SK-N-SH treated with all-trans-retinoic acid at 6 μM for 48 hours (cell line): ENCODE results near the gene FNDC11.

Experiments
- ATAC-seq: fragments of 200-7000 bp; cut with Tn5 transposase; 3 replicates; pipeline ENCODE4 v1.9.1; 2020; ENCODE audit warnings: mild to moderate bottlenecking, moderate library complexity
- ARNTL ChIP-seq: fragments of 450-650 bp; formaldehyde crosslinking; IDR thresholded peaks from 2 replicates; pipeline ENCODE4 v1.5.0; 2020; ENCODE audit warnings: low read depth, mild to moderate bottlenecking, moderate library complexity, borderline replicate concordance
- BACH2 ChIP-seq: fragments of 250-450 bp; sonication (Bioruptor Pico); IDR thresholded peaks from 2 replicates; pipeline ENCODE4 v1.9.0; 2021; ENCODE audit warnings: mild to moderate bottlenecking, borderline replicate concordance
- CREB5 ChIP-seq: fragments of 250-450 bp; sonication (Bioruptor Pico); IDR thresholded peaks from 2 replicates; pipeline ENCODE4 v1.5.1; 2020; ENCODE audit warnings: low read depth, mild to moderate bottlenecking, moderate library complexity
- CSDC2 ChIP-seq: fragments of 250-450 bp; sonication (Bioruptor Pico); IDR thresholded peaks from 2 replicates; pipeline ENCODE4 v1.5.0; 2020; ENCODE audit warnings: mild to moderate bottlenecking, moderate library complexity
- ESRRG ChIP-seq: fragments of 250-450 bp; sonication (Bioruptor Pico); IDR thresholded peaks from 2 replicates; pipeline ENCODE4 v1.6.1; 2021; ENCODE audit warnings: mild to moderate bottlenecking
- GLIS3 ChIP-seq: fragments of 250-450 bp; sonication (Bioruptor Pico); IDR thresholded peaks from 2 replicates; pipeline ENCODE4 v1.5.0; 2020; ENCODE audit warnings: mild to moderate bottlenecking, moderate library complexity
- ISL1 ChIP-seq: fragments of 250-450 bp; sonication (Bioruptor Pico); IDR thresholded peaks from 2 replicates; pipeline ENCODE4 v2.1.2; 2022; ENCODE audit warnings: mild to moderate bottlenecking, moderate library complexity
- PATZ1 ChIP-seq: fragments of 250-450 bp; sonication (Bioruptor Pico); IDR thresholded peaks from 2 replicates; pipeline ENCODE4 v1.8.0; 2020; ENCODE audit warnings: mild to moderate bottlenecking, moderate library complexity, borderline replicate concordance
- POU6F1 ChIP-seq: fragments of 250-450 bp; sonication (Bioruptor Pico); IDR thresholded peaks from 2 replicates; pipeline ENCODE4 v1.8.0; 2021; ENCODE audit warnings: low read depth, mild to moderate bottlenecking, moderate library complexity, borderline replicate concordance
- PPARA ChIP-seq: fragments of 250-450 bp; sonication (Bioruptor Pico); IDR thresholded peaks from 2 replicates; pipeline ENCODE4 v1.5.0; 2020; ENCODE audit warnings: mild to moderate bottlenecking, borderline replicate concordance
- RARB ChIP-seq: fragments of 250-450 bp; sonication (Bioruptor Pico); IDR thresholded peaks from 2 replicates; pipeline ENCODE4 v1.8.0; 2021; ENCODE audit warnings: mild to moderate bottlenecking, moderate library complexity
- TCF4 ChIP-seq: fragments of 250-450 bp; sonication (Bioruptor Pico); IDR thresholded peaks from 2 replicates; pipeline ENCODE4 v1.8.0; 2021; ENCODE audit warnings: mild to moderate bottlenecking, moderate library complexity, borderline replicate concordance
- TOX ChIP-seq: fragments of 250-450 bp; sonication (Bioruptor Pico); IDR thresholded peaks from 2 replicates; pipeline ENCODE4 v1.8.0; 2021; ENCODE audit warnings: mild to moderate bottlenecking, moderate library complexity, borderline replicate concordance
- TSHZ2 ChIP-seq: fragments of 250-450 bp; sonication (Bioruptor Pico); IDR thresholded peaks from 2 replicates; pipeline ENCODE4 v1.5.0; 2020; ENCODE audit warnings: mild to moderate bottlenecking, moderate library complexity
- ZC3H10 ChIP-seq: fragments of 250-450 bp; sonication (Bioruptor Pico); IDR thresholded peaks from 2 replicates; pipeline ENCODE4 v1.5.1; 2021; ENCODE audit warnings: mild to moderate bottlenecking, moderate library complexity
- ZFP3 ChIP-seq: fragments of 250-450 bp; sonication (Bioruptor Pico); IDR thresholded peaks from 2 replicates; pipeline ENCODE4 v1.5.0; 2020; ENCODE audit warnings: mild to moderate bottlenecking, moderate library complexity
- ZFP30 ChIP-seq: fragments of 450-650 bp; formaldehyde crosslinking; IDR thresholded peaks from 2 replicates; pipeline ENCODE4 v1.5.0; 2022; ENCODE audit warnings: mild to moderate bottlenecking, moderate library complexity
- ZNF565 ChIP-seq: fragments of 450-650 bp; formaldehyde crosslinking; conservative IDR thresholded peaks from 2 replicates; pipeline ENCODE4 v1.5.0; 2020; ENCODE audit warnings: low read depth, mild to moderate bottlenecking, moderate library complexity
- ZNF70 ChIP-seq: fragments of 450-650 bp; formaldehyde crosslinking; IDR thresholded peaks from 2 replicates; pipeline ENCODE4 v1.5.0; 2020; ENCODE audit warnings: mild to moderate bottlenecking, moderate library complexity
- ZNF8 ChIP-seq: fragments of 450-650 bp; formaldehyde crosslinking; IDR thresholded peaks from 2 replicates; pipeline ENCODE4 v1.5.0; 2020; ENCODE audit warnings: mild to moderate bottlenecking, moderate library complexity

The FNDC11 gene

GRCh38 chr20:63538204-63539091 is 15.5 kb upstream of the FNDC11 start:
- peak; percentile 16 for ATAC-seq

DNA sequence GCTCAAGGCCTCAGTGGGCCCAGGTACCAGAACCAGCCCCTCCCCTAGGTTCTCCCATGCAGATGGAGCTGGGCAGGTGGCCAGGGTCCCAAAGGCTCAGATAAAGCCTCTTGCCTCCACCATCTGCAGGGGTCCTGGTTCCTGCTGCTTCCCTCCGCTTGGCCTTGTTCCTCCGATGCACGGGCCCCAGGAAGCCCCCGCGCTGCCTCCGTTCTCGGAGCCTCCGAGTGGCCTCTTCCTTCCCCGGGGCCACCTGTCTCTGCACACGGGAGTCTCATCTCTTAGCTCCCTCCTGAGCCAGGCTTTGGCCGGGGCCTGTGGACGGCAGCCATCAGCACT is 14.9 kb upstream of the FNDC11 start:
- ATAC-seq, result no peak
- TF ChIP-seq ESRRG (CRISPR knock-in tag) (no peak), ARNTL (CRISPR knock-in tag) (no peak), TCF4 (CRISPR knock-in tag) (no peak)

More at GRCh38 chr20:63538204-63539091, 15.5 kb upstream of the FNDC11 start:
- no peak for TF ChIP-seq BACH2 (CRISPR knock-in tag)

DNA sequence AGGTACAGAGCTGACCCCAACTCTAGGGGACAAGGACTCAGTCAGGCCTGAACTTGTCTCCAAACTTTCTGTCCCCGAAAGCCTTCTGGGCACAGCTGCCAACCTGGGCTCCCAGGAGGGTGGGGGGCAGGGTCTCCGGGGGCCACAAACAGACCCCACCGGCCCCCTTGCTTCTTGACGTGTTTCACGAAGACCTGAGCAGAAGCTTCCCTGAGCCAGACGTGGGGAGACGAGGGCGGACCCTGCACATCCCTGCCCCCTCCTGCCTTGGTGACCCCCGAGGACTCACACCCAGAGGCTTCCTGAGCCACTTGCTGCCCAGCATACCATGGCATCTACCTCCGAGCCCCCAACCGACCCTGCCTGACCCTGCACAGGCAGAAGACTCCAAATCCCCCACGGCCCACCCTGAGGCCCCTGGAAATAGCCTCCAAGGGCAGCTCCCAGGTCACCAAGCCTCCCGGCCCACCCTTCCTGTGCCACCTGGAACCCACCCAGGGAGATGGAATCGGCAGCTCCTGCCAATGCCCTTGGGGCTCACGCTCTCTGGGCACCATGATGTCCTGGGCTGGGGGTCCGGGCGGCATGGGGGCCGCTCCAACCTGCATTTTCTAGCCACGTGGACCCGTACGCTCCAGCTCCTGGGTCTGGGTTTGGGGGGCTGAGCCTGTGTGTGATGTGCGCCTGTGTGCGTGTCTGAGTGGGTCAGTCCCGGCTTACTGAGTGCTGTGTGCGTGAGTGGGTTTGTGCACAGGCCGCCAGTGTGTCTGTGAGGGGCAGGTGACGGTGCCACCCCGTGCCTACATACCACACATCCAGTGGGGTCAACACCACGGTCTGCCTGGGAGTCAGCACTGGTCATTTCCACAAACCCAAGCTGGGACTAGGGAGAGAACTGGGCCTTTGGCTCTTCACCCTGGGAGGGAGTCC is 14.3 kb upstream of the FNDC11 start:
- no peak for ATAC-seq

More for the DNA sequence above, 14.3 kb upstream of the FNDC11 start:
- TF ChIP-seq TSHZ2 (no peak), ZFP30 (CRISPR knock-in tag) (no peak), PPARA (CRISPR knock-in tag) (no peak), GLIS3 (CRISPR knock-in tag) (no peak), ZNF8 (no peak), ZFP3 (no peak), ESRRG (CRISPR knock-in tag) (no peak), PATZ1 (CRISPR knock-in tag) (no peak), TCF4 (CRISPR knock-in tag) (no peak), CSDC2 (CRISPR knock-in tag) (no peak), ARNTL (CRISPR knock-in tag) (no peak), ISL1 (CRISPR knock-in tag) (no peak), ZNF70 (CRISPR knock-in tag) (no peak), BACH2 (CRISPR knock-in tag) (no peak), ZNF565 (CRISPR knock-in tag) (no peak), POU6F1 (no peak), RARB (CRISPR knock-in tag) (no peak), TOX (CRISPR knock-in tag) (no peak), ZC3H10 (no peak), CREB5 (no peak)
- TF ChIP-seq, all 23 proteins: peak for 0
